Activated T-helper 1 cell treated with Interleukin-2 at 50 U/mL for 16 hours (primary cell): ENCODE measurements around the gene PFN1.

Experiments
- DNase-seq: peaks from one replicate; pipeline ENCODE4 v3.0.0-alpha.2; 2020; ENCODE audit warnings: low read depth

Gene PFN1

DNA sequence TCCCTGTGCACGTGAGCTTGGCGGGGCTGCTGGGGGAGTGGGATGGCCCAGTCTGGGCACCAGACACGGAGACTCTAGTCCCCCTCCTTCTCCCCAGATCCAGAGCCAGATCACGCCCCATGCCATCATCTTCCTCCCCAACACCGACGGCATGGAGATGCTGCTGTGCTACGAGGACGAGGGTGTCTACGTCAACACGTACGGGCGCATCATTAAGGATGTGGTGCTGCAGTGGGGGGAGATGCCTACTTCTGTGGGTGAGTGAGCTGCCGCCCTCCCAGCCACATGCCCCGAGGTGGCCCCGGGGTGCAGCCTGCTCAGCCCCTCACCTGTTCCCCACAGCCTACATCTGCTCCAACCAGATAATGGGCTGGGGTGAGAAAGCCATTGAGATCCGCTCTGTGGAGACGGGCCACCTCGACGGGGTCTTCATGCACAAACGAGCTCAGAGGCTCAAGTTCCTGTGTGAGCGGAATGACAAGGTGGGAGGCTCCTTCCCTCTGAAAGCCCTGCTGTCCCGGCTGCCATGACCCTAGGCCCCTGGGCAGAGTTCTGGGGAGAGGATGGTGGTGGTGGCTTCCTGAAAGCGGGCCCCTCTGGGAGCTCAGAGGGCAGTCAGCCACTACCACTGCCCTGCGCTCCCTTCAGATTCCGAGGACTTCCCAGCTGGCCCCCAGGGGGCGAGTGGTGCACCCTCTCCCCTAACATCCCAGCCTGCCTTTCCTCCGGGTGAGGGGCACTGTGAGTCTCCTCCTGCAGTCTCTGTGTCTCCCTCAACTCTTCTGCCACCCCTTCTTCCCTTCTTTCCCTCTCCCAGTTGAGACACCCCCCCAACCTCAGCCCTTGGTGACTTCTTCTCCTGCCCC lies 51.8 kb downstream of the PFN1 start:
- DNase-seq, result no peak

DNA sequence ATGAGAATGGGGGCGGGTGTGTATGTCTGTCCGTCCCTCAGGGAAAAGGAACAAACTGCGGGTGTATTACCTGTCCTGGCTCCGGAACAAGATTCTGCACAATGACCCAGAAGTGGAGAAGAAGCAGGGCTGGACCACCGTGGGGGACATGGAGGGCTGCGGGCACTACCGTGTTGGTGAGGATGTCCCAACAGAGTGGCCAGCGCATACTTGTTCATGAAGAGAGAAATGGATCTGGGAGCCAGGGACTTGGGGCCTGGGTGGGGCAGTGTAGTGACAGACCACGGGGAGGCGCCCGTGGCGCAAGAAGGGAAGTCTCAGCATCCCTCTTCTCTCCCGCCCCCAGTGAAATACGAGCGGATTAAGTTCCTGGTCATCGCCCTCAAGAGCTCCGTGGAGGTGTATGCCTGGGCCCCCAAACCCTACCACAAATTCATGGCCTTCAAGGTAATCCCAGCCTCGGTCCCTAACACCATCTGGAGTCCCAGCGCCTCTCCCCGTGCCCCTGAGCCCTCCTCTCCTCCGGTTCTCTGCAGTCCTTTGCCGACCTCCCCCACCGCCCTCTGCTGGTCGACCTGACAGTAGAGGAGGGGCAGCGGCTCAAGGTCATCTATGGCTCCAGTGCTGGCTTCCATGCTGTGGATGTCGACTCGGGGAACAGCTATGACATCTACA lies 52.5 kb downstream of the PFN1 start:
- no peak for DNase-seq
